GM23338 (cell line): ENCODE data around the gene ZNF331. TPM values are rescaled to one million over a fixed set of nuclear protein-coding genes. Genes with fewer than 3 reads are reported as not detected.
A peak's percentile ranks its signal among the peaks of the same experiment; 100 is the strongest.

Experiments
- ATAC-seq: fragments of 200-7000 bp; cut with Tn5 transposase; 3 replicates; pipeline ENCODE4 v1.9.1; 2020
- DNase-seq: peaks from one replicate; pipeline ENCODE4 v3.0.0-alpha.2; 2015; ENCODE audit warnings: low spot score
- H2AFZ ChIP-seq: fragments of 200-600 bp; sonication (generic); 2 replicates; pipeline ENCODE4 v1.8.0; 2016; ENCODE audit warnings: antibody characterized with exemption, mild to moderate bottlenecking, moderate library complexity
- H3F3A ChIP-seq: fragments of 200-600 bp; sonication (generic); replicated peaks from 2 replicates; pipeline ENCODE4 v1.8.0; 2017; ENCODE audit warnings: antibody characterized with exemption, mixed run types, low read depth
- H3K27ac ChIP-seq: fragments of 200-600 bp; sonication (generic); 2 replicates; pipeline ENCODE4 v1.6.1; 2016; ENCODE audit warnings: low read depth
- H3K27me3 ChIP-seq: fragments of 200-600 bp; sonication (generic); 2 replicates; pipeline ENCODE4 v1.8.0; 2016; ENCODE audit warnings: mild to moderate bottlenecking, mixed run types, moderate library complexity; ENCODE audit not compliant: insufficient read depth
- H3K36me3 ChIP-seq: fragments of 200-600 bp; sonication (generic); 2 replicates; pipeline ENCODE4 v1.8.0; 2016; ENCODE audit warnings: mild to moderate bottlenecking; ENCODE audit not compliant: insufficient read depth
- H3K4me1 ChIP-seq: fragments of 200-600 bp; sonication (generic); 2 replicates; pipeline ENCODE4 v1.8.0; 2016; ENCODE audit warnings: mild to moderate bottlenecking, moderate library complexity; ENCODE audit not compliant: insufficient read depth
- H3K4me2 ChIP-seq: fragments of 200-600 bp; sonication (generic); 2 replicates; pipeline ENCODE4 v1.7.1; 2017; ENCODE audit warnings: mixed run types
- H3K4me3 ChIP-seq: fragments of 200-600 bp; sonication (generic); 2 replicates; pipeline ENCODE4 v1.6.1; 2016; ENCODE audit warnings: mixed run types
- H3K79me2 ChIP-seq: fragments of 200-600 bp; sonication (generic); replicated peaks from 2 replicates; pipeline ENCODE4 v1.8.0; 2017; ENCODE audit warnings: mild to moderate bottlenecking; ENCODE audit not compliant: insufficient read depth
- H3K9me2 ChIP-seq: fragments of 200-600 bp; sonication (generic); 2 replicates; pipeline ENCODE4 v1.8.0; 2017; ENCODE audit not compliant: insufficient read depth
- H4K20me1 ChIP-seq: fragments of 200-600 bp; sonication (generic); replicated peaks from 2 replicates; pipeline ENCODE4 v1.8.0; 2017; ENCODE audit warnings: mild to moderate bottlenecking; ENCODE audit not compliant: insufficient read depth
- H3K27ac Mint-ChIP-seq: 2 replicates; pipeline ENCODE4 v1.8.0; 2020; ENCODE audit warnings: inconsistent platforms, mild to moderate bottlenecking, moderate library complexity, mixed read lengths
- H3K27me3 Mint-ChIP-seq: 3 replicates; pipeline ENCODE4 v1.8.0; 2022; ENCODE audit warnings: low read depth, mild to moderate bottlenecking, moderate library complexity, mixed read lengths, inconsistent platforms; ENCODE audit not compliant: insufficient read depth, poor library complexity
- H3K36me3 Mint-ChIP-seq: 3 replicates; pipeline ENCODE4 v1.8.0; 2021; ENCODE audit warnings: low read depth, mild to moderate bottlenecking, inconsistent platforms, moderate library complexity, mixed read lengths
- H3K4me1 Mint-ChIP-seq: 3 replicates; pipeline ENCODE4 v1.8.0; 2020; ENCODE audit warnings: mild to moderate bottlenecking, inconsistent platforms, mixed read lengths
- H3K4me3 Mint-ChIP-seq: 3 replicates; pipeline ENCODE4 v1.8.0; 2021; ENCODE audit warnings: moderate library complexity, mild to moderate bottlenecking, inconsistent platforms, mixed read lengths
- H3K9me3 Mint-ChIP-seq: 3 replicates; pipeline ENCODE4 v1.8.0; 2020; ENCODE audit warnings: moderate library complexity, mild to moderate bottlenecking, inconsistent platforms, mixed read lengths
- CREB1 ChIP-seq: fragments of 250-450 bp; sonication (Bioruptor Pico); IDR thresholded peaks from 2 replicates; pipeline ENCODE4 v1.5.0; 2020; ENCODE audit warnings: low read depth, mild to moderate bottlenecking, moderate library complexity
- CTCF ChIP-seq, 2 experiments: fragments of 200-600 bp in 1 of 2; sonication (generic) in 1 of 2; conservative IDR thresholded peaks; 2 replicates each; pipeline versions ENCODE4 v1.5.1 to v1.6.1; 2016 to 2017; ENCODE audit warnings: antibody characterized with exemption in 2 of 2, low read depth in 2 of 2, mild to moderate bottlenecking in 2 of 2, moderate library complexity in 1 of 2
- EZH2 ChIP-seq: fragments of 200-600 bp; sonication (generic); IDR thresholded peaks from one replicate; pipeline ENCODE4 v1.8.0; 2017; ENCODE audit warnings: antibody characterized with exemption, mild to moderate bottlenecking, low read depth; ENCODE audit not compliant: unreplicated experiment
- EZH2phosphoT487 ChIP-seq: fragments of 200-600 bp; sonication (generic); IDR thresholded peaks from one replicate; pipeline ENCODE4 v1.8.1; 2018; ENCODE audit warnings: antibody characterized with exemption; ENCODE audit not compliant: unreplicated experiment
- JUNB ChIP-seq: IDR thresholded peaks from one replicate; pipeline ENCODE4 v1.6.1; 2016; ENCODE audit warnings: antibody characterized with exemption; ENCODE audit not compliant: unreplicated experiment
- NANOG ChIP-seq: IDR thresholded peaks from 2 replicates; pipeline ENCODE4 v1.6.1; 2016; ENCODE audit warnings: antibody characterized with exemption, borderline replicate concordance
- POLR2AphosphoS5 ChIP-seq: IDR thresholded peaks from 2 replicates; pipeline ENCODE4 v1.6.1; 2016; ENCODE audit warnings: antibody characterized with exemption, low read depth
- REST ChIP-seq: IDR thresholded peaks from one replicate; pipeline ENCODE4 v1.6.1; 2018; ENCODE audit warnings: antibody characterized with exemption; ENCODE audit not compliant: unreplicated experiment
- STAT1 ChIP-seq: IDR thresholded peaks from one replicate; pipeline ENCODE4 v1.6.1; 2016; ENCODE audit warnings: antibody characterized with exemption; ENCODE audit not compliant: unreplicated experiment
- ZNF114 ChIP-seq: fragments of 250-450 bp; sonication (Bioruptor Pico); IDR thresholded peaks from 2 replicates; pipeline ENCODE4 v1.5.0; 2020; ENCODE audit warnings: mild to moderate bottlenecking, moderate library complexity
- ZNF331 ChIP-seq: fragments of 250-450 bp; sonication (Bioruptor Pico); IDR thresholded peaks from 2 replicates; pipeline ENCODE4 v1.5.0; 2020; ENCODE audit warnings: low read depth, mild to moderate bottlenecking, moderate library complexity
- polyA plus RNA-seq: library from polyadenylated mRNA; unstranded; fragments of >200 nt; fragmentation: Nextera tagmentation; extraction: Ambion mirVana; gene quantifications from 2 replicates; pipeline ENCODE4 v1.2.1, GENCODE V29; 2016
- total RNA-seq: library from RNA; depleted of rRNA; stranded (reverse); fragments of >200 nt; shearing (Covaris generic); gene quantifications from 2 replicates; pipeline ENCODE4 v1.2.3, GENCODE V29; 2014
- TF ChIP-seq, protein P1 (sequence below): fragments of 250-450 bp; sonication (Bioruptor Pico); IDR thresholded peaks from 2 replicates; pipeline ENCODE4 v1.5.0; 2020; ENCODE audit warnings: mild to moderate bottlenecking, moderate library complexity
- TF ChIP-seq, protein P2 (sequence below): IDR thresholded peaks from 2 replicates; pipeline ENCODE4 v1.6.1; 2016; ENCODE audit warnings: antibody characterized with exemption

ZNF331 gene
- total and polyA plus RNA-seq, 2 experiments from 2014 or later = 36.2 to 46.5 TPM

DNA sequence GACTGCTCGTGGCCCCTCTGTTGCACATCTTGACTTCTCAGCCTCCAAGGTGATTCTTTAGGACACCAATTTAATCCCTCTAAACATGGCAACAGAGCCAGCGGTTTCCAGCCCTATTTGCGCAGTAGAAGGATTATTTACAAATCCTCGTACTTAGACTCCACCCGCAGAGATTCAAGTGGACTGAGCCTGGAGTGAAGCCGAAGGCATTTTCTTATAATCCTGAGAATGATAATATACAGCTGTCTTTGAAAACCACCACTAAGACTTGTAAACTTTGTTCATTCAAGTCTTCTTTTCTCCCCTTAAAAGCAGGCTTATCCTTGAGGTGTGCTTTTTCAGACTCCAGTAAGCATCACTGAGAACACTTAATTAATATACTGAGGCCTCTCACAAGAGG is 89.0 kb downstream of the ZNF331 start:
- no peak overlapping the region for H3K4me3 ChIP-seq
- H3K36me3 Mint-ChIP-seq = no peaks in the 10 kb centered on the region
- no peaks in the 10 kb centered on the region for H4K20me1 ChIP-seq
- no peak for ATAC-seq
- H3K36me3 ChIP-seq = no peaks in the 10 kb centered on the region
- TF ChIP-seq, protein P1, sequence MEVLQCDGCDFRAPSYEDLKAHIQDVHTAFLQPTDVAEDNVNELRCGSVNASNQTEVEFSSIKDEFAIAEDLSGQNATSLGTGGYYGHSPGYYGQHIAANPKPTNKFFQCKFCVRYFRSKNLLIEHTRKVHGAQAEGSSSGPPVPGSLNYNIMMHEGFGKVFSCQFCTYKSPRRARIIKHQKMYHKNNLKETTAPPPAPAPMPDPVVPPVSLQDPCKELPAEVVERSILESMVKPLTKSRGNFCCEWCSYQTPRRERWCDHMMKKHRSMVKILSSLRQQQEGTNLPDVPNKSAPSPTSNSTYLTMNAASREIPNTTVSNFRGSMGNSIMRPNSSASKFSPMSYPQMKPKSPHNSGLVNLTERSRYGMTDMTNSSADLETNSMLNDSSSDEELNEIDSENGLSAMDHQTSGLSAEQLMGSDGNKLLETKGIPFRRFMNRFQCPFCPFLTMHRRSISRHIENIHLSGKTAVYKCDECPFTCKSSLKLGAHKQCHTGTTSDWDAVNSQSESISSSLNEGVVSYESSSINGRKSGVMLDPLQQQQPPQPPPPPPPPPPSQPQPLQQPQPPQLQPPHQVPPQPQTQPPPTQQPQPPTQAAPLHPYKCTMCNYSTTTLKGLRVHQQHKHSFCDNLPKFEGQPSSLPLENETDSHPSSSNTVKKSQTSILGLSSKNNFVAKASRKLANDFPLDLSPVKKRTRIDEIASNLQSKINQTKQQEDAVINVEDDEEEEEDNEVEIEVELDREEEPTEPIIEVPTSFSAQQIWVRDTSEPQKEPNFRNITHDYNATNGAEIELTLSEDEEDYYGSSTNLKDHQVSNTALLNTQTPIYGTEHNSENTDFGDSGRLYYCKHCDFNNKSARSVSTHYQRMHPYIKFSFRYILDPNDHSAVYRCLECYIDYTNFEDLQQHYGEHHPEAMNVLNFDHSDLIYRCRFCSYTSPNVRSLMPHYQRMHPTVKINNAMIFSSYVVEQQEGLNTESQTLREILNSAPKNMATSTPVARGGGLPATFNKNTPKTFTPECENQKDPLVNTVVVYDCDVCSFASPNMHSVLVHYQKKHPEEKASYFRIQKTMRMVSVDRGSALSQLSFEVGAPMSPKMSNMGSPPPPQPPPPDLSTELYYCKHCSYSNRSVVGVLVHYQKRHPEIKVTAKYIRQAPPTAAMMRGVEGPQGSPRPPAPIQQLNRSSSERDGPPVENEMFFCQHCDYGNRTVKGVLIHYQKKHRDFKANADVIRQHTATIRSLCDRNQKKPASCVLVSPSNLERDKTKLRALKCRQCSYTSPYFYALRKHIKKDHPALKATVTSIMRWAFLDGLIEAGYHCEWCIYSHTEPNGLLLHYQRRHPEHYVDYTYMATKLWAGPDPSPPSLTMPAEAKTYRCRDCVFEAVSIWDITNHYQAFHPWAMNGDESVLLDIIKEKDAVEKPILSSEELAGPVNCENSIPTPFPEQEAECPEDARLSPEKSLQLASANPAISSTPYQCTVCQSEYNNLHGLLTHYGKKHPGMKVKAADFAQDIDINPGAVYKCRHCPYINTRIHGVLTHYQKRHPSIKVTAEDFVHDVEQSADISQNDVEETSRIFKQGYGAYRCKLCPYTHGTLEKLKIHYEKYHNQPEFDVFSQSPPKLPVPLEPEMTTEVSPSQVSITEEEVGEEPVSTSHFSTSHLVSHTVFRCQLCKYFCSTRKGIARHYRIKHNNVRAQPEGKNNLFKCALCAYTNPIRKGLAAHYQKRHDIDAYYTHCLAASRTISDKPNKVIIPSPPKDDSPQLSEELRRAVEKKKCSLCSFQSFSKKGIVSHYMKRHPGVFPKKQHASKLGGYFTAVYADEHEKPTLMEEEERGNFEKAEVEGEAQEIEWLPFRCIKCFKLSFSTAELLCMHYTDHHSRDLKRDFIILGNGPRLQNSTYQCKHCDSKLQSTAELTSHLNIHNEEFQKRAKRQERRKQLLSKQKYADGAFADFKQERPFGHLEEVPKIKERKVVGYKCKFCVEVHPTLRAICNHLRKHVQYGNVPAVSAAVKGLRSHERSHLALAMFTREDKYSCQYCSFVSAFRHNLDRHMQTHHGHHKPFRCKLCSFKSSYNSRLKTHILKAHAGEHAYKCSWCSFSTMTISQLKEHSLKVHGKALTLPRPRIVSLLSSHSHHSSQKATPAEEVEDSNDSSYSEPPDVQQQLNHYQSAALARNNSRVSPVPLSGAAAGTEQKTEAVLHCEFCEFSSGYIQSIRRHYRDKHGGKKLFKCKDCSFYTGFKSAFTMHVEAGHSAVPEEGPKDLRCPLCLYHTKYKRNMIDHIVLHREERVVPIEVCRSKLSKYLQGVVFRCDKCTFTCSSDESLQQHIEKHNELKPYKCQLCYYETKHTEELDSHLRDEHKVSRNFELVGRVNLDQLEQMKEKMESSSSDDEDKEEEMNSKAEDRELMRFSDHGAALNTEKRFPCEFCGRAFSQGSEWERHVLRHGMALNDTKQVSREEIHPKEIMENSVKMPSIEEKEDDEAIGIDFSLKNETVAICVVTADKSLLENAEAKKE (CRISPR knock-in tag) = no peak
- TF ChIP-seq, protein P2, sequence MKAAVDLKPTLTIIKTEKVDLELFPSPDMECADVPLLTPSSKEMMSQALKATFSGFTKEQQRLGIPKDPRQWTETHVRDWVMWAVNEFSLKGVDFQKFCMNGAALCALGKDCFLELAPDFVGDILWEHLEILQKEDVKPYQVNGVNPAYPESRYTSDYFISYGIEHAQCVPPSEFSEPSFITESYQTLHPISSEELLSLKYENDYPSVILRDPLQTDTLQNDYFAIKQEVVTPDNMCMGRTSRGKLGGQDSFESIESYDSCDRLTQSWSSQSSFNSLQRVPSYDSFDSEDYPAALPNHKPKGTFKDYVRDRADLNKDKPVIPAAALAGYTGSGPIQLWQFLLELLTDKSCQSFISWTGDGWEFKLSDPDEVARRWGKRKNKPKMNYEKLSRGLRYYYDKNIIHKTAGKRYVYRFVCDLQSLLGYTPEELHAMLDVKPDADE = no peak
- no peak for TF ChIP-seq JUNB
- TF ChIP-seq REST = no peak
- TF ChIP-seq NANOG = no peak
- no peak for TF ChIP-seq EZH2
- no peak for TF ChIP-seq ZNF331 (CRISPR knock-in tag)
- TF ChIP-seq CTCF (conservative IDR thresholded peaks at IDR 0.05; ENCODE audit: low read depth in 2 of 2) = no peak
- TF ChIP-seq ZNF114 (CRISPR knock-in tag) = no peak
- no peak for TF ChIP-seq POLR2AphosphoS5
- TF ChIP-seq CREB1 (CRISPR knock-in tag) = no peak
- no peak for TF ChIP-seq EZH2phosphoT487
- TF ChIP-seq STAT1 = no peak
- H3K9me2 ChIP-seq = no peaks in the 10 kb centered on the region
- H3K4me3 Mint-ChIP-seq = no peak overlapping the region
- no peaks in the 10 kb centered on the region for H3K79me2 ChIP-seq
- H3K27ac ChIP-seq = no peak overlapping the region
- H3K27me3 ChIP-seq = no peaks in the 10 kb centered on the region
- peaks cover 14% of the 10 kb centered on the region for H3K27me3 Mint-ChIP-seq
- peak overlapping the region; percentile 81; the same call in 1 of the 2 replicates for H2AFZ ChIP-seq
- no peak overlapping the region for H3K27ac Mint-ChIP-seq
- H3K4me2 ChIP-seq = no peak overlapping the region
- H3K4me1 ChIP-seq = 0 out of 2 replicates have a peak, but pooled peaks cover 2% of the 10 kb centered on the region
- H3F3A ChIP-seq = peaks cover 4% of the 10 kb centered on the region; the same call in 1 of the 2 replicates
- DNase-seq = no peak
- H3K4me1 Mint-ChIP-seq = peaks cover 4% of the 10 kb centered on the region
- peaks cover 4% of the 10 kb centered on the region; the same call in 2 of the 3 replicates for H3K9me3 Mint-ChIP-seq
